Hepatocyte (in vitro differentiated cells): ENCODE measurements around the gene TXNDC2. TPM values are rescaled to one million over a fixed set of nuclear protein-coding genes. Genes with fewer than 3 reads are reported as not detected.

Source experiments
- DNase-seq: peaks from one replicate; pipeline ENCODE4 v3.0.0-alpha.2; 2016; ENCODE audit warnings: low spot score
- H2AFZ ChIP-seq: fragments of 200-600 bp; sonication (generic); 2 replicates; pipeline ENCODE4 v1.6.0; 2016; ENCODE audit warnings: antibody characterized with exemption, mild to moderate bottlenecking
- H3K27ac ChIP-seq: fragments of 200-600 bp; sonication (generic); 2 replicates; pipeline ENCODE4 v1.5.1; 2016; ENCODE audit warnings: mild to moderate bottlenecking
- H3K27me3 ChIP-seq: fragments of 200-600 bp; sonication (generic); 2 replicates; pipeline ENCODE4 v1.6.1; 2016
- H3K36me3 ChIP-seq: fragments of 200-600 bp; sonication (generic); replicated peaks from 2 replicates; pipeline ENCODE4 v1.5.1; 2016; ENCODE audit warnings: low read depth; ENCODE audit not compliant: insufficient read depth
- H3K4me1 ChIP-seq: fragments of 200-600 bp; sonication (generic); 2 replicates; pipeline ENCODE4 v1.5.1; 2016; ENCODE audit warnings: mild to moderate bottlenecking, moderate library complexity; ENCODE audit not compliant: insufficient read depth
- H3K4me2 ChIP-seq: fragments of 200-600 bp; sonication (generic); 2 replicates; pipeline ENCODE4 v1.6.0; 2016
- H3K4me3 ChIP-seq: fragments of 200-600 bp; sonication (generic); 2 replicates; pipeline ENCODE4 v1.5.1; 2016; ENCODE audit warnings: mild to moderate bottlenecking
- H3K79me2 ChIP-seq: fragments of 200-600 bp; sonication (generic); 2 replicates; pipeline ENCODE4 v1.6.0; 2017; ENCODE audit warnings: mild to moderate bottlenecking
- H3K9me2 ChIP-seq: fragments of 200-600 bp; sonication (generic); replicated peaks from 2 replicates; pipeline ENCODE4 v1.6.0; 2017; ENCODE audit warnings: mild to moderate bottlenecking; ENCODE audit not compliant: insufficient read depth
- H3K9me3 ChIP-seq: fragments of 200-600 bp; sonication (generic); 2 replicates; pipeline ENCODE4 v1.5.1; 2016; ENCODE audit warnings: low read depth, mild to moderate bottlenecking
- H4K20me1 ChIP-seq: fragments of 200-600 bp; sonication (generic); 2 replicates; pipeline ENCODE4 v1.6.0; 2016; ENCODE audit warnings: mild to moderate bottlenecking; ENCODE audit not compliant: insufficient read depth, poor library complexity, severe bottlenecking
- EZH2 ChIP-seq: fragments of 200-600 bp; sonication (generic); IDR thresholded peaks from 2 replicates; pipeline ENCODE4 v1.6.1; 2016; ENCODE audit warnings: antibody characterized with exemption, mild to moderate bottlenecking, borderline replicate concordance
- EZH2phosphoT487 ChIP-seq: fragments of 200-600 bp; sonication (generic); IDR thresholded peaks from one replicate; pipeline ENCODE4 v1.6.1; 2018; ENCODE audit warnings: antibody characterized with exemption, mild to moderate bottlenecking, low read depth, moderate library complexity; ENCODE audit not compliant: unreplicated experiment, severe bottlenecking
- WGBS: methylation state at CpG from one replicate; pipeline ENCODE4 v1.1.6; 2016; ENCODE audit warnings: low lambda C conversion rate; ENCODE audit errors: missing lambda C conversion rate; 5-methylcytosine and 5-hydroxymethylcytosine counted together
- polyA plus RNA-seq: library from polyadenylated mRNA; unstranded; fragments of >200 nt; fragmentation: Nextera tagmentation; extraction: Ambion mirVana; gene quantifications from 2 replicates; pipeline ENCODE4 v1.2.1, GENCODE V29; 2016
- total RNA-seq: library from RNA; depleted of rRNA; stranded (reverse); fragments of >200 nt; gene quantifications from 2 replicates; pipeline ENCODE4 v1.2.3, GENCODE V29; 2014
- TF ChIP-seq, protein P1 (sequence below): fragments of 200-600 bp; sonication (generic); IDR thresholded peaks from 2 replicates; pipeline ENCODE4 v1.5.1; 2016; ENCODE audit warnings: antibody characterized with exemption, mild to moderate bottlenecking; ENCODE audit not compliant: poor library complexity

TXNDC2 gene
- total and polyA plus RNA-seq, 2 experiments from 2014 or later: 0.41 TPM; not detected in 1

DNA sequence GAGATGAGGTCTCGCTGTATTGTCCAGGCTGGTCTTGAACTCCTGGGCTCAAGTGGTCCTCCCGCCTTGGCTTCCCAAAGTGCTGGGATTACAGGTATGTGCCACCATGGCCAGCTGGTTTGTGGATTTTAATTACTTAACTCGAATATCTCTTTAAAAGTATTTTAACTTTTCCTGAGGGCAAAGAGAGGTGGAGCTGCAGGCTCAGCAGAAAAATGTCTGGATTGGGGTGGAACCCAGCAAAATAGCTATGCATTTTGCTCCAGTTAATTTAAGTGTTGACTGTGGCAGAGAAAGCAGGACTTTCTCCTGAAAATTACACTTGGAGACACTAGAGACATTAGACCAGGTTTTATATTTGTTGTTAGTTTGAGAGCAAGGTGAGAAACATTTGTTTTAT, 35.5 kb upstream of the TXNDC2 start:
- Histone ChIP-seq H3K79me2 (no peaks in the 10 kb centered on the region), H3K27ac (no peak overlapping the region), H3K9me2 (no peaks in the 10 kb centered on the region), H2AFZ (no peak overlapping the region), H3K4me1 (peaks cover 3% of the 10 kb centered on the region), H3K9me3 (peaks cover 6% of the 10 kb centered on the region), H3K4me3 (no peak overlapping the region), H3K4me2 (no peak overlapping the region), H3K27me3 (no peaks in the 10 kb centered on the region), H3K36me3 (no peaks in the 10 kb centered on the region), H4K20me1 (no peaks in the 10 kb centered on the region)
- DNase-seq: no peak
- TF ChIP-seq, protein P1, sequence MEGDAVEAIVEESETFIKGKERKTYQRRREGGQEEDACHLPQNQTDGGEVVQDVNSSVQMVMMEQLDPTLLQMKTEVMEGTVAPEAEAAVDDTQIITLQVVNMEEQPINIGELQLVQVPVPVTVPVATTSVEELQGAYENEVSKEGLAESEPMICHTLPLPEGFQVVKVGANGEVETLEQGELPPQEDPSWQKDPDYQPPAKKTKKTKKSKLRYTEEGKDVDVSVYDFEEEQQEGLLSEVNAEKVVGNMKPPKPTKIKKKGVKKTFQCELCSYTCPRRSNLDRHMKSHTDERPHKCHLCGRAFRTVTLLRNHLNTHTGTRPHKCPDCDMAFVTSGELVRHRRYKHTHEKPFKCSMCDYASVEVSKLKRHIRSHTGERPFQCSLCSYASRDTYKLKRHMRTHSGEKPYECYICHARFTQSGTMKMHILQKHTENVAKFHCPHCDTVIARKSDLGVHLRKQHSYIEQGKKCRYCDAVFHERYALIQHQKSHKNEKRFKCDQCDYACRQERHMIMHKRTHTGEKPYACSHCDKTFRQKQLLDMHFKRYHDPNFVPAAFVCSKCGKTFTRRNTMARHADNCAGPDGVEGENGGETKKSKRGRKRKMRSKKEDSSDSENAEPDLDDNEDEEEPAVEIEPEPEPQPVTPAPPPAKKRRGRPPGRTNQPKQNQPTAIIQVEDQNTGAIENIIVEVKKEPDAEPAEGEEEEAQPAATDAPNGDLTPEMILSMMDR: no peak
- no peak for TF ChIP-seq EZH2phosphoT487
- no peak for TF ChIP-seq EZH2
- 85% methylated on average over 3 of the region's 3 CpGs for WGBS

DNA sequence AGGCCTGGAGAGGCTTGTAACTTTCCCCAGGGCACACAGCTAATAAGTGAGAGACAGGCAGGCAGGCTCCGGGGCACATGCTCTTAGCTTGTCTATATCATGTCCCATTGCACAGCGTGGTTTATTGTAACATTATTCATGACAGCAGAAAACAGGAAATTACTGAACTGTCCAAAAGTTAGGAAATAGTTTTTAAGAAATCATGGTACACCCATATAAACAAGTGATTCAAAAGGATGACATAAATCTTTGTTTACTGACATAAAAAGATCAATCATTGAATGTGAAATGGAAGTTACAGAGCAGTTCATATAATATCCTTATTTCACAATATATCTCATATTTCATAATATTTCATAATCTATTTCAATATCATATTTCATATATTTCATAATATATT, 34.3 kb upstream of the TXNDC2 start:
- 95% methylated on average over 2 of the region's 2 CpGs for WGBS
- Histone ChIP-seq H3K27me3 (no peaks in the 10 kb centered on the region), H3K4me3 (no peak overlapping the region), H3K9me2 (no peaks in the 10 kb centered on the region), H3K36me3 (no peaks in the 10 kb centered on the region), H3K4me2 (no peak overlapping the region), H3K27ac (no peak overlapping the region), H3K9me3 (peaks cover 6% of the 10 kb centered on the region), H3K4me1 (peaks cover 3% of the 10 kb centered on the region), H3K79me2 (no peaks in the 10 kb centered on the region), H2AFZ (no peak overlapping the region), H4K20me1 (no peaks in the 10 kb centered on the region)
- TF ChIP-seq EZH2: no peak
- TF ChIP-seq, protein P1: no peak
- no peak for TF ChIP-seq EZH2phosphoT487
- no peak for DNase-seq

DNA sequence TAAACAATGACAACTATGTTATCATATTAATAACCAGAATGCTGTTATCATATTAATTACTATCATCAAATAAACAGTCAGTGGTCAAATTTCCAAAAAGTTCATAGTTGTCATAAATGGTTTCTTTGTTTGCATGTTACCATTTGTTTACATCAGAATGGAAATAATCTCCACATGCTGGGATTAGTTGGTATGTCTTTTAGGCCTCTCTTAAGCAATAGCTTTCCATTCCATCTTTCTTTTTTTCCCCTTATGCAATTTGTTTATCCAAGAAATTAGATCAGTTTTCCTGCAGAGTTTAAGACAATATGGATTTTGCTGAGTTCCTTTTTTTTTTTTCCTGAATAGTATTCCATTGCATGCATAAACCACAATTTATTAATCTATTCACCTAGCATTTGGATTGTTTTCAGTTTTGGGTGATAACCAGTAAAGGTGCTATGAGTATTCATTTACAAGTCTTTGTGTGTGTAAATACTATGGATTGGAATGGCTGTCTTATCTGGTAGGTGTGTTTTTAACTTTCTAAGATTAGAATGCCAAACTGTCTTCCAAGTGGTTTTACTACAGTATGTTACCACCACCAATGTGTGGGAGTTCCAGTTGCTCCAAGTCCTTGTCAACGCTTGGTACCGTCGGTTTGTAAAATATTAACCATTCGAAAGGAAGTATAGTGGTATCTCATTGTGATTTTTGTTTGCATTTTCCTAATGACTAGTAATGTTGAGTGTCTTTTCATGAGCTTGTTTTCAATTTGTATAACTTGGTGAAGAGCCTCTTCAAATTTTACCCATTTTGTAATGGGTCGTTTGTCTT, 33.3 kb upstream of the TXNDC2 start:
- no peaks in the 10 kb centered on the region for H3K36me3 ChIP-seq
- no peak for TF ChIP-seq EZH2phosphoT487
- TF ChIP-seq EZH2: no peak
- TF ChIP-seq, protein P1: no peak
- no peaks in the 10 kb centered on the region for H3K9me2 ChIP-seq
- peaks cover 3% of the 10 kb centered on the region for H3K4me1 ChIP-seq
- no peak overlapping the region for H3K4me3 ChIP-seq
- no peaks in the 10 kb centered on the region for H4K20me1 ChIP-seq
- H3K27me3 ChIP-seq: no peaks in the 10 kb centered on the region
- no peak overlapping the region for H2AFZ ChIP-seq
- H3K4me2 ChIP-seq: no peak overlapping the region
- H3K9me3 ChIP-seq: peaks cover 6% of the 10 kb centered on the region
- H3K79me2 ChIP-seq: no peaks in the 10 kb centered on the region
- no peak overlapping the region for H3K27ac ChIP-seq
- 94% methylated on average over 5 of the region's 5 CpGs for WGBS
- DNase-seq: no peak
